ENCODE data around the gene RAPGEF6. TPM values are rescaled to one million over a fixed set of nuclear protein-coding genes. Genes with fewer than 3 reads are reported as not detected.

RAPGEF6 gene
- total RNA-seq, 1 donor from 2014 or later, result 46.1 TPM

DNA sequence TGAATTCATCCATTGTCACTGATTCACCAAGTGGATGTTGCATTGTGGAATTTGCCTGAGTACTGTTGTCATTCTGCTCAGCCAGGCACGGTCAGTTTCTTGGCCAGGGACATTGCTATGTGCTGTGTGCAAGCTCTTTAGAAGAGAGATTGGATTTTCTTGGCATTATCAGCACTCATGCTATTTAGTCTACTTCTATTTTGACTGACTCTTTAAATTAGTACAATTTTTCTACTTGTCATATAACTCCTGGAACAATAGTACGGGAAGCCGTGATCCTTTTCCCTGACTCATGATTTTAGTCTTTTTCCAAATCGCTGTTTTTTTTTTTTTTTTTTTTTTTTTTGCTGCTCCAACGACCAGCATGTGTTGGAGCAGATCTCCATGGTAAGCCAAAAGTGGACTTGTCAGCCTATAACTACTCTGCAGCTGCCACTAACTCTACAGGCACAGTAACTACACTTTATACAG, 241.5 kb downstream of the RAPGEF6 start:
- intact Hi-C loops (cut with micrococcal nuclease), result no loop called here

DNA sequence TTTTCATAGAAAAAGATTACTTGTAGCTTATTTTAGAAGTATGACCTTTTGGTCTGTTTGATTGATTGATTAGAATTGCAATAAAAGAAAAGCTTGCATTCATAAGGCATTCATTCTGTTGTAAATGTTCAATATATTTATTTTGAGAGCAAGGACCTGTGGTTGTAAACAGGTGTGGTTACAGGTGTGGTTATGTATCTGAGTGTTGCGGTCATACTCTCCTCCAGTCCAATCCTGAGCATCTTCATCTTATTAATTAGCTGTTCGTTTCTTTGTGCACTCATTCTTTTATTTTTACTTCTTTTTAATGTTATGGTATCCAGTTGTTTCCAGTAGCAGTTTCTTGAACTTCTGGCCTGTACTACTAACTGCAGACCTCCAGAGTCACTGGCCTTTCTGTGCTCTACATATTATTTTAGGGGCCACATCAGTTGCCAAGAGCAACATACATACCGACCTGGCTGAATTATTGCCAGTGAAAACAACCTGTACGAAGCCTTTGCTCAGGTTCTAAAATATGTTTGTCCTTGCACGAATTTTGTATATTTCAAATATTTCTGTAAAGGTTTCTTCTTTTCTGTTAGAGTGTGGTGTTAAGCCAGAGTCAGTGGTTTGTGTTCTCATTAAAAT, 242.4 kb downstream of the RAPGEF6 start:
- intact Hi-C loops (cut with micrococcal nuclease), result no loop called here

- intact Hi-C loops (cut with micrococcal nuclease), result loop anchor here (1.0 kb wide), 1 partner anchor 27 kb away; no protein-coding TSS in a partner anchor
Observed at GRCh38 chr5:131389869-131390265, 245.2 kb downstream of the RAPGEF6 start.

DNA sequence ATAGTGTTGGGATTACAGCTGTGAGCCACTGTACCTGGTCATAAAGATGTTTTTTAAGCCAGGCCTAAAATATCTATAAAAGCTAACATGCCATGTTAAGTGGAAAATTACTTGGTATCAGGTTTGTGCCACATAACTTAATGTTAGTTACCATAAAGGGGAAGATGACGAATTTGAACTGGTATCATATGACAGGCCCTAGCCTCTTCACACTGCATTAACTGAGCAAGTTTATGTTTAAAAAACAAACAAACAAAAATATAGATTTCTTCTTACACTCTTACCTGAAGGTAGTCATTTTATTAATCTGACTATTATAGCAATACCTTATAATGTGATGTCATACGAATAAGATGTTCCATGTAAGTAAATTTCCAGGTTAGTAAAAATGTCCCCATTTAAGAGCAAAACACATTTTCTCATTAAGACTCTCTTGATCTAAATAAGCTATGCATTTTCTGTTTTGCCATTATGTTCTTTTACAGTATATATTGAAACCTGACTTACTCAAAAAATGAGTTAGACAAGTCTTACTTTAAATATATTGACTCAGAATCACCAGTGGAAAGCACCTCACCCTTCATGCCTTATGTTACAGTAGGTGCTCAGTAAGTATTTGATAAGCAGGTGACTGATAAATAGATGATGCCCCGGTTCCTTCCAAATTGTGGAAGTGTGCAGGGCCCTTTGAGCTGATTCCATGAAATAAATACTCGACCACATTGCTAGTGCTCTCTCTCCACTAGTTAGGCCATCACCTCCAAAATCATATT, 245.7 kb downstream of the RAPGEF6 start:
- intact Hi-C loops (cut with micrococcal nuclease), result loop anchor here (1.0 kb wide), 1 partner anchor 28 kb away; no protein-coding TSS in a partner anchor

GRCh38 chr5:131387255-131387654, 247.8 kb downstream of the RAPGEF6 start:
- intact Hi-C loops (cut with micrococcal nuclease), result no loop called here

DNA sequence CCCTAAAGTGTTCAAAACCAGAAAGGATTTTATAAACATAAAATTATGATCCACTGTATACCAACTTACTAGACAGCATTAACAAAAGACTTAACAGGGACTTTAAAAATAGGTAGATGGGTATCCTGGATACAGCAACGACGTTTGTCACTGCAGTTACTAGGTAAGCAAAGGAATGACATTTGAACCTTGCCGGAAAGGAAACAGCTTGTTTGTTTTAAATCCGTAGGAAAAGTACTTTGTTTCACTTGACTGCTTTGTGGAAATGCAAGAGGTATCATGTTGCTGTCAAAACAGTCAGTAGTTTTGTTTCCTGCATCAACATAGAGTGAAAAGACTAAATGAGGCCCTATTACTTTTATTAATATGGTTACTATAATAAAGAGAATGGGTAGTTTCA, 248.2 kb downstream of the RAPGEF6 start:
- intact Hi-C loops (cut with micrococcal nuclease), result no loop called here

GRCh38 chr5:131386124-131386523, 248.9 kb downstream of the RAPGEF6 start:
- intact Hi-C loops (cut with micrococcal nuclease), result no loop called here

DNA sequence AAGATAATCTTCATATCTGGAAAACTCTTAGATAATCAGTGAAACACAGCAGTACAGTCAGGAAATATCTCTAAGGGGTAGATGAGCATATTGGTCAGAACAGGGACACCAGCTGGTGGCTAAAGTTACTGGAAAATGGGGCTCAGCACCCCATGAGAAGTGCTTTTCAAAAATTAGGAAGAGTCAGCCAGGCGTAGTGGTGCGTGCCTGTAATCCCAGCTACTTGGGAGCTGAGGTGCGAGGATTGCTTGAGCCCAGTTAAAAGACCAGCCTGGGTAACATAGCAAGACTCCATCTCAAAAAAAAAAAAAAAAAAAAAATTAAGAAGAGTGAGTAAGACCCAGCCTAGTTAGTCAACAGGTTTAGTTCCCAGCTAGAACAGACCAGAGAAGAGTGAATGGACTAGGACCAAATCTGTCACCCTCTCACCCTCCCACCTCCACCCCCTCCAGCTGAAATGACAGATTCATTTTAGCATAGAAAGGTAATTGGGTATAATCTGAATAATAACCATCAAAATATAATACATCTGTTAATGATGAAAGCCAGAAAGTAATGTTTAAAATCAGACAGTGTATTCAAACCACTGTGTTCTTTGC, 250.3 kb downstream of the RAPGEF6 start:
- intact Hi-C loops (cut with micrococcal nuclease), result loop anchor here (5.0 kb wide), 1 partner anchor 718 kb away; no protein-coding TSS in a partner anchor

DNA sequence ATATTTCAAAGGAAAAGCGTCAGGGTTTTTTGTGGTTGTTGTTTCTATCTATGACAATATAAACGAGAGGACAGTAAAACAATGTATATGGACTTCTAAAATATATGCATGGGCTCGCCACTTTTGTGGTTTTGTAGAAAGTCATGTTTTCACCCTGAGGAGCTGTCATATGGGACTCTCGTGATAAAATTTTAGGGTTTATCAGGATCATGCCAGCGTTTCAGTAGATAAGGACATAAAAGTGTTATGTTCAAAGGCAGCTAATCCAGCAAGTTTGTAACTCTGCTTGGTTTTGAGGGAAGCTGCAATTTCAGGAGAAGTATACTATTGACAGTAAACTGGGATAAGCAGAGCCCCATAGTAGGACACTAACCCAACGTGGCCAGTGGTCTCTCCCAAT, 250.9 kb downstream of the RAPGEF6 start:
- intact Hi-C loops (cut with micrococcal nuclease), result loop anchor here (5.0 kb wide), 1 partner anchor 718 kb away; no protein-coding TSS in a partner anchor

DNA sequence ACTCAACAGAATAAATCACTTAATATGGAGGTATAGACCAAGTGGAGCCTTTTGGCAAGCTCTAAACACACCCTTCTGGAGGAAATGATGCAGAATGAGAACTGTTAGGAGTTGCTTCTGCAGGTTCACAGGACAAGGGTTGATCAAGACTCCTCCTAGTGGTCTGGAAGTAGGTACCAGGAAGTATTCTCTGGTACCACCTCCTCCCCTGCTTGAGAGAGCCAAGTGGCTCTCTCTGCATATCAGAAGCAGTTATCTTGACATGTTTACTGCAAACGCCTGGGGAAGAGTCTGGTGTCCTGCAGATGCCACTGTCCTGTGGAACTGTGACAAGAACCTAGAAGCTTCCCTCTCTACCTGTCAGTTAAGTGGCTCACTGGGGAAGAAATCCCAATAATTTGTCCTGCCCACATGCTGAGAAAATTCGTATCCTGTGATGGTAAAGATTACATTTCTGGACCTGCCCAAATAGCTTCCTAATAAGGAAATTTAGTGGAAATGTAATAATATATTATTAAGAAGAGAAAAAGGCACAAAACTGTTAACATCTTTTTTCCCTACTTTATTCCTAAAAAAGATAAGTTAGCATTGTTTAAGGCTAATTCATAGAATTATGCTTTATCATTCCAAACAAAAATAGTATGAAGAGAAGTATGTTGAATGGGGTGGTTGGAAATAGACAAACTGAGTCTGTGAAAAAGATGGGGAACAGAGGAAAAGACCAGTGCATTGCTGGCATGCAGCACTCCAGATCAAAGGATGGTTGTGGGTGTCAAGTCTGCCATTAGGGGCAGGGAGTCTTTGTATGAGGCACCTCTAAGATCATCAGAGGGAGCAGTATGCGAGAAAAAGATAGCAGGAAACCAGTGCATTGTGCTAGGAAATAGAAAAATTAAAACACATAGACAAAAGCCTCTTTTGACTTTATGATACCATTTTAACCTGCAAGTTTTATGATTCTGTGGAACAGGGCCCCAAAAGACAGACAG, 252.3 kb downstream of the RAPGEF6 start:
- intact Hi-C loops (cut with micrococcal nuclease), result loop anchor here (1.0 to 5.0 kb wide), 10 partner anchors 12 to 720 kb away; partner anchors contain the start of gene LYRM7

GRCh38 chr5:131381777-131382176, 253.3 kb downstream of the RAPGEF6 start:
- intact Hi-C loops (cut with micrococcal nuclease), result loop anchor here (1.0 to 5.0 kb wide), 10 partner anchors 13 to 721 kb away; partner anchors contain the start of gene LYRM7

- intact Hi-C loops (cut with micrococcal nuclease), result loop anchor here (5.0 kb wide), 1 partner anchor 721 kb away; no protein-coding TSS in a partner anchor
Observed at GRCh38 chr5:131381021-131381420, 254.0 kb downstream of the RAPGEF6 start.

- intact Hi-C loops (cut with micrococcal nuclease), result loop anchor here (5.0 kb wide), 1 partner anchor 722 kb away; no protein-coding TSS in a partner anchor
Observed at GRCh38 chr5:131380238-131380637, 254.8 kb downstream of the RAPGEF6 start.

DNA sequence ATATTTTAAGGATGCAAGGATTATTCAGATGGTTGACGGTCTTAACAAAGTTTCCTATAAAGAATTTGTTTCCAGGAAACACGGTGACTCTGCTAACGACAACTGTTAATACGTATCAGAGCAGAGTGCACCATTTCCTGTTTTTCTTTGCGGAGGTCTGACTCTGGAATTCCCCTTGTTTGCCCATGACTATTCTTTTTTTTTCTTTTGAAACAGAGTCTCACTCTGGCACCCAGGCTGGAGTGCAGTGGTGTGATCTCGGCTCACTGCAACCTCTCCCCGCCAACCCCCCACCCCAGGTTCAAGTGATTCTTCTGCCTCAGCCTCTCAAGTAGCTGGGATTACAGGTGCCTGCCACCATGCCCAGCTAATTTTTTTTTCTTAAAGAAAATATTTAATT, 255.3 kb downstream of the RAPGEF6 start:
- intact Hi-C loops (cut with micrococcal nuclease), result loop anchor here (1.0 to 5.0 kb wide), 7 partner anchors 8 to 1673 kb away; partner anchors contain the start of gene HSPA4

DNA sequence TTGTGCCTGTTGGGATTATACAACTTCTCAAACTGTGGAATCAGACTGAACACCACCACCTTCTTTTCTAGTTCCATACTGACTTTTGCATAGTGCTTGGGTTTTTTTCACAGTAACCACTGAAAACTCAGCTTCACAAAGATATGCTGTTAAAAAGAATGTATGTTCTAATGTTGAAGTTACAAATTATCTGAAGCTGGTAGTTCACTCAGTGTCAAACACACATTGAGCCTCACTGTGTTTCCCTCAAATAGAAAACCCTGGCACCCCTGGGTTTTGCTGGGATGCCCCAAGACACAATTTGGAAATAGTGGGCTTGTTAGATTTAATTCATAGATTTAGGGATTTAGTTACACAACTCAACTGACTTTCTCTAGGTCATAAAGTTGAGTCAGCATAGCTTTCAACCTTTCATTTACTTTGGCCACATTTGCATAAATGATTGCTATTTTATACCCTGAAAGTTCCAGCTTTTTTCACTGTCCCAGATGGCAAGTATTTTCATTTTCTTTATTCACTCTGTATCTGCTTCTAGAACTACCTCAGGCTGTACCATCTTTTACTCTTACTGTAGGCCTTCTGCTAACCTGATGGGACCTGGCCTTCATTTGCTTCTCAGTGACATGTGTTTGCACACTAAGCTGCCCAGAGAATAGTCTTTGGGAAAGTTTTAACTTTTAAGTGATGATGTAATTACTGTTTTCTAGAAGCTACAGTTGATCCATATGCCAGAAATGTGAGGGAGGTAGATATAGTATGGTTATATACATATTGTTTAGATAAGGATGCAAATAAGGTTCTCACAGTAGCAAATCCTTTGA, 256.1 kb downstream of the RAPGEF6 start:
- intact Hi-C loops (cut with micrococcal nuclease), result loop anchor here (1.0 to 5.0 kb wide), 7 partner anchors 8 to 1673 kb away; partner anchors contain the start of gene HSPA4

DNA sequence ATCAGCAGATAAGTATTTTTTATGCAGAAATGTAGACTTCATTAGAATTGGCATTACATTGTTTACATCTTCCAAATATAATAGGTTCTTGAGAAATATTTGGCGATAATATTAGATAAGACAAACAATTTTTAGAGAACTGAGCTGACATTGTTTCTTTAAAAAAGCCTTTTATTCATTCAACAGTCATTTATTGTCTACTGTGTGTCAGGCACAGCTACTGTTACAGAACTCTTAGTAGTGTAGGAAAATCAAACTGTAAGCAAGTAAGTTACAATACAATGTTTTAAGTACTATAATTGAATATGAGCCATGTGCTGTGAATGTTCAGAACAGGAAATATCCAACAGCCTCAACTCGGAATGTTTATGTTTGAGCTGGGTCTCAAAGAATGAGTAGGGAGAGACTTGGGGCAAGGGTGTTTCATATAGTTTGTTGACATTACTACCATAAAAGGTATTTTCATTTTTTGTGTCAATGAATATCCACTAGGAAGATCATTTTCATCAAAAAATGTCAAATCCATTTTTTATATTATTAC, 257.2 kb downstream of the RAPGEF6 start:
- intact Hi-C loops (cut with micrococcal nuclease), result loop anchor here (1.0 to 5.0 kb wide), 3 partner anchors 20 to 1674 kb away; partner anchors contain the start of gene HSPA4

DNA sequence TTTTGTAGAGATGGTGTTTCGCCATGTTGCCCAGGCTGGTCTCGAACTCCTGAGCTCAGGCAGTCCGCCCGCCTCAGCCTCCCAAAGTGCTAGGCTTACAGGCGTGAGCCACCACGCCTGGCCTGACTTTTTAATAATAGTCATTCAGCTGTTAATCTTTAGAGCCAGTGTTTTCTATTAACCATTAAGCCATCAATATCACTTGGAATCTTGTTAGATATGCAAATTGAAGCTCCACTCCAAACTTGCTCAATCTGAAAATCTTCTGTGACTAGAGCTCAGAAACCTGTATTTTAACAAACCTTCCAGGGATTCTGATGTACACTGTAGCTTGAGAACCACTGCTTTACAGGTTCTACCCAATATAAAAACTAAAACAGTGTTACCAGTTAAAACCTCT, 257.7 kb downstream of the RAPGEF6 start:
- intact Hi-C loops (cut with micrococcal nuclease), result loop anchor here (5.0 kb wide), 2 partner anchors 310 to 1675 kb away; partner anchors contain the start of gene HSPA4

DNA sequence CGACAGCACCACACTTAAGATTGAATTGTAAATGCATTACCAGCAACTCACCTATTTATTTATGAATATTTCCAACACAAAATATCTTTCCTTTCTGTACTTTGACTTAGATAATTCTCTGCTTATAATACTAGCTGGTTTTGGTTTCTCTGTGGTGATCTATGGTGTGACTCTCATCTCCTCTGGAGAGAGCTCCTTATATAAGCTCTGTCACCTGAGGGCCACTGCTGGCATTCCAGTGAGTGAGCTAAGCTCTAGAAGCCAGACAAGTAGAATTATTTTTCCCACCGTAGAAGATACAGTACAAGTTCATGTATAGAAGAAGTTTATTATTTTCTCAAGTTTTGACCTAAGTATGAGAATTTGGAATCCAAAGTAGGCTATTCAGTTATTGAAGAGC, 259.7 kb downstream of the RAPGEF6 start:
- intact Hi-C loops (cut with micrococcal nuclease), result loop anchor here (1.0 to 5.0 kb wide), 3 partner anchors 8 to 1677 kb away; partner anchors contain the start of gene HSPA4

All from T-helper 1 cell treated with Interleukin-12 subunit alpha and Interleukin-12 subunit beta and Interleukin-4 antibody, amounts not matched to agents 30 ng/mL and 1 ng/mL, for 36 hours (primary cell).